NCI-H2227 (cell line): ENCODE data around the gene HIRA.
"Not testable (repeated sequence)": the region's sequence is repeated elsewhere in the genome, so short reads cannot be mapped to it uniquely, and the experiment has no call there.

ENCODE experiments used
- DNase-seq: peaks from one replicate; lab custom pipeline; 2025; ENCODE audit not compliant: unreplicated experiment; lab: John Stamatoyannopoulos, UW

The HIRA gene

DNA sequence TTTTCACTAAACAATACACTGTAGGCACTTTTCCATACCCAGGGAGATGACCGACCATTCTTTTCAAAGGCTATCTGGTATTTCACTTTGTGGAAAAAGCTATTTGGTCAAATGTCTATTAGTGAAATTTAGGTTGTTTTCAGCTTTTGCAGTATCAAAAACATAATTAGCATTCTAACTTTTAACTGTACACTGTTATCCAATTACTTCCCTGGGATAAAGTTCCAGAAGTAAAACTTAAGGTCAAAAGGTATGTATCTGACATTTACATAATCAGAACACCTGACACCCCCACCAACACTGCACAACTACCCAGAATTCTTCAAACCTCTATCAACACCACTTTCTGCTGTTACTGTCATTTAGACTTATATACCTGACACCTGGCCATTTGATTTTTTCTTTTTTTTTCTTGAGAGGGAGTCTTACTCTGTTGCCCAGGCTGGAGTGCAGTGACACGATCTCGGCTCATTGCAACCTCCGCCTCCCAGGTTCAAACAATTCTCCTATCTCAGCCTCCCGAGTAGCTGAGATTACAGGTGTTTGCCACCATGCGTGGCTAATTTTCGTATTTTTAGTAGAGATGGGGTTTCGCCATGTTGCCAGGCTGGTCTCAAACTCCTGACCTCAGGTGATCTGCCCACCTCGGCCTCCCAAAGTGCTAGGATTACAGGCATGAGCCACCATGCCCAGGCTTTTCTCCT lies 13.9 kb upstream of the HIRA start:
- DNase-seq, result not testable (repeated sequence)

DNA sequence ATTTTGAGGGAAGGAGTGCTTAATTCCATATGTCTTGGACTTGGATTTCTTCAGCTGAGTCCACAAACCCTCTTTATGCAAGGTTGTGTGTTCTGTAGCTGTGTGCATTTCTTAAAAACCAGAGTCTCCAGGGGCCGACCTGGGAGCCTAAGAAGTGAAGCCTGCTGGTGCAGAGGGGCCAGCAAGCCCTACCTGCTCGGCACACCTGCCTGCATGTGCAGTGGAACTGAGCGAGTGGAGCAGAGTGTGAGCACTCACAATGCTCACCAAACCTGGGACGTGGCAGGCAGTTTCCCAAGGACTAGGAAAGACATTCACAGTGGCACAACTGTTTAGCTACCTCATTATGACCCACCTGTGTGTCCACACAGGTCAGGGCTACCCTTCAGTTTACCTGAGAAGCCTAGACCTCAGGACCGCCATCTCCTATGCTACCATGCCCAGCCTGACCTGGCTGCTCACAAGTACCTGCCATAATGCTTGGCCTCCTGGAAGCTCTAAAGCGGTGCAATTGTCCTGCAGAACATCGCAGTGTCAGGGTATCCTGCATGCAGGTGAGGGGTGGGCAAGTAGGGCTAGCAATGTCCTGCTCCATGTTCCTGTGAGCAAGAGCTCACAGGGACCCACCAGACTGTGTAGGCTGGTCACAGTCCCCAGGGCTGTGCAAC lies 12.1 kb upstream of the HIRA start:
- no peak for DNase-seq

GRCh38 chr22:19442166-19442565 lies 10.6 kb upstream of the HIRA start:
- no peak for DNase-seq

GRCh38 chr22:19440411-19441195 lies 9.1 kb upstream of the HIRA start:
- DNase-seq, result no peak

DNA sequence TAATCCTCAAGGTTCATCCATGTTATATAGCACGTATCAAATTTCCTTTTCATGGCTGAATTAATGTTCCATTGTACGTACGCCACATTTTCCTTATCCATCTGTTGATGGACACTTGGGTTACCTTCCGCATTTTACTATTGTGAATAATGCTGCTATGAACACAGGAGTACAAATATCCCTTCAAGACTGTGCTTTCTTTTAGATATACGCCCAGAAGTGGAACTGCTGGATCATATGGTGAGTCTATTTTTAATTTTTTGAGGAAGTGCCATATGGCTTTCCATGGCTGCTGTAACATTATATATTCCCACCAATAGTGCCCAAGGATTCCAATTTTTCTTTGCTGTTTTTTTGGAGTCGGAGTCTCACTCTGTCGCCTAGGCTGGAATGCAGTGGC lies 6.8 kb upstream of the HIRA start:
- no peak for DNase-seq

- not testable (repeated sequence) for DNase-seq
These were observed 5.1 kb upstream of the HIRA start for GRCh38 chr22:19436444-19437161.

DNA sequence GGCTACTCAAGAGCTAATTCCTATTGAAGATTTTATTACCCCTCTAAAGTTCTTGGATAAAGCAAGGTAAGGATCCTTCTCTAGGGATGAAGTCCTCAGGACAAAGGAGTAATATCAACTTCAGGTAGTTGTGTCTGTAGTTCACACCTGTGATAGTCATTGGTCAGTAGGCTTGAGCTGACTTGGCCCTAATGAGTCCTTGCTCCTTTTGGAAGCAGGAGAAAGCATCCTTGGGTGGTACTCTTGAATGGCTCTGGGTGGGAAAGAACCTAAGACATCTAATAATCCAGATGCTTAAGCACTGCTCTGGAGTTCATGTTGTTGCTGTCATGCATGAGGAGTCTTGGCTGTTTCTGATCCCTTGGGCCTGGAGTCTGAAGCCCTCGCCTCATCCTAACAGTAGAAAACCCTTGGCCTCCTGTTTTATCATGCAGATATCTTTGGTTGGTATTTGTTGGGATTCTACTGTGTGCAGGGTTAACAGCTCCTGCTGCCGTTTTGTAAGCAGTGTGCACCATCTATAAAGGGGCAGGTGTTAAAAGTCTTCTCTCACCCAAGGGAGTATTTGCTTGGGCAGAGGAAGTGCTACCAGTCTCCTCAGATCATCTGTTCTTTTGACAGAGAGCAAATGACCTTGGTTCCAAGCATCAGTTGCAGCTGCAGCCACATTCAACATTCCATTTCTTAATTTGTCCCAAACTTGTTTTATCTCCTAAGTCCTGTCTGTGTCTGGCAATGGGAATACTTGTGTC lies 3.5 kb upstream of the HIRA start:
- DNase-seq, result no peak

- DNase-seq, result no peak
These were observed 2.9 kb upstream of the HIRA start for GRCh38 chr22:19434401-19434800.

DNA sequence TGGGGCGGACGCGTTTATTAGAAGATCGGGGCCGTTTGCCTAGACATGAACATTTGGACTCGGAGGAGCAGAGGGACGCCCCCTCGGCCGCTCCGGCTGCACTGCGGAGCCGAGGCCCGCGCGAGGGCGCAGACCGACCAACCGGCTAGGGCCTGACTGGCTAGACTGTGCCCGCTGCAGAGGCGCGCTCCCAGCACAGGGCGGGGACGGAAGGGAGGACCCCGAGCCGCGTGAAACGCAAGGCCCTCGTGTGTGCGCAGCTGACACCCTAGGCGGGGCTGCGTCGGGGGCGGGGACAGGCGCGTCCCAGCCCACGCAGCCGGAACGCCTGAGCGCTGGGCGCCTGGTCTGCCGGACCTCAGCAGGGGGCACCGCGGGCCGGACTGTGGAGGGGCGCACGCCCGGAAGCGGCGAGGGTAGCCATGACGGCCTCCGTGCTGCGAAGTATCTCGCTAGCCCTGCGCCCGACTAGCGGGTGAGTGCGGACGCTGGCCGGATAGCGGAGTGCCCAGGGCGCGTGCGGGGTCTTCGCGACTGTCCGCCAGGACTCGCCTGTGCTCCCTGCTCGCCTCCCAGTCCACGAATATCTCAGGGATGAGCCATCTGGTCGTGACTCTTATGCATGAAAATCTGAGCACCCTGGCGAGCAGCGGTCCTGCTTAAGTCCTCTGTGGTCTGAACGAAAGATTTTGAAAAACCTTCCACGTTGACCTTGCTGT lies 759 bp upstream of the HIRA start, which contains the start of gene MRPL40:
MRPL40 (plus strand) TSS at position 413 of the 719 bp plus-strand sequence; CDS start at position 423, 10 bp downstream.
- DNase-seq, result peak; percentile 97

- peak; percentile 47 for DNase-seq
These were observed 517 bp downstream of the HIRA start for GRCh38 chr22:19430890-19431541.

DNA sequence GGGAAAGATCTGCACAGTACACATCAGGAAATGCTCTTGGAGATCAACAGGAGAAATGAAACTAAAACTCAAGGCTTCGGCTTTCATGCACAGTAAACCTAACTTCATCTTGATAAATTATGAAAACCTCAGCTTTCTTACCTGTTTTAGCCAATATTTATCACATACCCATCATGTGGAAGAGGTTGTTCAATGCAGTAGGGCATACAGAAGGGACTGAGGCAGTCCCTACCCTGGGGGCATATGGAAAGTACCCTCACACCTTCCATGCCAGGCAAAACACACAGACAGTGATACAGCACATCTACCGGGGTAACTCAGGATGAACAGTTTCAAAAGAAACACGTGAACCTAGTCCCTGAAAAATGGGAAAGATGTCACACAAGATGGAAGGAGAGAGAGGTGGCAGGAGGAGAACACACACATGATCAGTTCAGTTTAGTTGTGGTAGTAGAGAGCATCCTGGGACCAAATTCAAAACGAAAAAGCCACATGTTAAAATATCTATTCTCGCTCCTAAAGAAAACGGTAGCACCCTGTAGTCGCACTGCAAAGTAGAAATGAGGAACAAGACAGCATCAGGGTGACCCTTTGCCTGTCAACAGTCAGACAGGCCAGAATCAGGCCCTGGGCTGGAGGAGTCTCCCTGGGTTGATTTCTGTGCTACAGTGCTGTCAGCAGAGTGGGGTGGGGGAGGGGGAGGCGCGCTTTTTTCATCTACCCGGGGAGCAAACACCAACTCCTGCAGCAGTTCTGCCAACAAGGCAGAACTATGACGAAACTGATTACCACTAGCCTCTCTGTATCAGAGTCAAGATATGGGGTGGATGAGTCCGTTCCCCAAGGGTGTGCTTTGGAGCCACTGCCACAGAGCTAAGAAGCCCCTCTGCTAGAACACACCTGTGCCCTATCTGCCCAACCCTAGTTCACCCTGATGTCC lies 1.3 kb downstream of the HIRA start:
- peak; percentile 35 for DNase-seq

DNA sequence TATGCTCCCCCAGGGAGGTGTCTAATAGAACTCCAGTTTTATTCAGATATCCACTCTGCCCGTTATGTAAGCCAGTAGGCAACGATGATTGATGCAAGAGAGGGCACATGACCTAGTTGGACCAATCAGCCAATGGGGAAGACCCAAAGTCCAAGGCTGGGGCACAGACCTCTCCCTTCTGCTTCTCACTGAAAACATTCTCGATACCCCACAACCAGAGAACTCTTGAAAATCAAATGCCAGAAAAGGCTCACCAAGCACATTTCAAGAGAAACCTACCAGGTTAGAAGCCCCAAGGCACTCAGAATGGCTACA lies 7.4 kb downstream of the HIRA start:
- no peak for DNase-seq

DNA sequence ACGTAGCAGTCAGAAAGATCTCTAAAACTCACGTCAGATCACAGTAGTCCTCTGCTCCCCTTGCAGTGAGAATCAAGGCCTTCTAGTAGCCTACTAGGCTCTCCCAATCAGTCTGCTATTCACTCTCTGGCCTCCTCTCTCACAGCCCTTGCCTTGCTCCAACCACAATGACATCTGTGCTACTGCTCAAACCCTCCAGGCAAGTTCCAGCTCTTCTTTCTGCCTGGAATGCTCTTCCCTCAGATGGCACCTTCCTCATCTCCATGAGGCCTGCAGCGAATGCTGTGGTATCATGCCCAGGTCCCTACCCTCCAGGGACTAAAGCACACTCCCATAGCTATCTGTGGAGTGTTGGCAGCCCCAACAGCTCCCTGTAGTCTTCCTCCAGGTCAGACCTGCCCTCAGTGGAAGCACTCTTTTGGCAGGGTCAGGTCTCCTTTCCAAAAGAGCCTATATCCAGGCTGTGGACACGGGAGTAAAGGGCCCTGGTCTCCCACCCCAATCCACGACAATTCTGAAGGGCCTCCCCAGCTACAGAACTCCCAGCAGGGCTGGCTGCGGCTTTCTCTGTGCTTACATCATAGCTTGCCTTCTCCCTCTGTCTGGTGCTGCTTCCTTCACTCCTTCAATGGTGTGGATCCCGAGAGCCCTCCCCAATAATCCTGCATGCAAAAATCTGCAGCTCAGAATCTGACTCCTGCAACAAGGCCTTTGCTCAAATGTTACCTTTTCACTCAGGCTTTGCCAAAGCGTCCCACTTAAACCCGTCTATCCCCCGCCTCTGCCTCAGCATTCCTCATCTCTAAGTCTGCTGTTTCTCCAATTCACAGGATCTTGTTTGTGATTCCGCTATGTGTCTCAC lies 8.9 kb downstream of the HIRA start:
- no peak for DNase-seq

DNA sequence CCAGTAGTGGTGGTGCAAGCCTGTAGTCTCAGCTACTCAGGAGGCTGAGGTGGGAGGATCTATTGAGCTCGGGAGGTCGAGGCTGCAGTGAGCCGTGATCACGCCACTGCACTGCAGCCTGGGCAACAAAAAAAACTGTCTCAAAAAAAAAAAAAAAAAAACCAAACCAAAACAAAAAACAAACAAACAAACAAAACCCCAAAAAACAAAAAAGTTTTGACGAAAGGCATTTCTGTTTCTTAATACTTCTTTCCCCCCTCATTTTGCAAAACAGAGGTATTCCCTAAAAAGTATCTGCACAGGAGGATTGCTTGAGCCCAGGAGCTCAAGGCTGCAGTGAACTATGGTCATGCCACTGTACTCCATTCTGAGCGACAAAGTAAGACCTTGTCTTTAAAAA lies 11.2 kb downstream of the HIRA start:
- DNase-seq, result no peak

GRCh38 chr22:19419464-19420178 lies 11.9 kb downstream of the HIRA start:
- DNase-seq, result no peak

DNA sequence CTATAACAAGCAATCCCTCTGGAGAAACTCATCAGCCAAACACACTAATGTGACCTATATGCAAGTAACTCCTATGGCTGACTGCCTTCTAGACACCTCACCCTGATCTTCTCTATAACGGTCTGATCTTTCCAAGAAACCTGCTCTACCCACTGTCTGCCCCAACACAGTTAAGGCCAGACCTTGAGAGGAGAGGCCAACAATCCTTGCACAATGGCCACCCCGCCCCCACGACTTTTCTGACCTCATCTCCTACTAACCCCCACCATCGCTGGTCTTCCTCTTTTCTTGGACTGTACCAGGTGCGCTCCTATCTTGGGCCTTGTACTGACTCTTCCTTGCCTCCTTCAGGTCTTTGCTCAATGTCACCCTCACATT lies 12.5 kb downstream of the HIRA start:
- DNase-seq, result no peak

- DNase-seq, result no peak
These were observed 18.6 kb downstream of the HIRA start for GRCh38 chr22:19412923-19413322.
